K562 (cell line): Measurements from ENCODE around the gene FGF22. TPM values are rescaled to one million over a fixed set of nuclear protein-coding genes. Genes with fewer than 3 reads are reported as not detected.

Experiments used
- BCOR ChIP-seq: fragments of 450-650 bp; IDR thresholded peaks from 2 replicates; pipeline ENCODE4 v1.6.1; 2016
- CBFA2T2 ChIP-seq: fragments of 450-650 bp; conservative IDR thresholded peaks from 2 replicates; pipeline ENCODE4 v1.6.1; 2017; ENCODE audit warnings: mild to moderate bottlenecking
- CBFB ChIP-seq: sonication (generic); formaldehyde crosslinking; IDR thresholded peaks from 2 replicates; pipeline ENCODE4 v1.4.0; 2020; ENCODE audit warnings: mild to moderate bottlenecking, missing genetic modification reagents
- CHD1 ChIP-seq: fragments of 200-600 bp; sonication (generic); IDR thresholded peaks from one replicate; pipeline ENCODE4 v1.6.1; 2012; ENCODE audit warnings: mild to moderate bottlenecking, moderate library complexity, low read length, inconsistent platforms
- ETV1 ChIP-seq: fragments of 450-650 bp; conservative IDR thresholded peaks from 2 replicates; pipeline ENCODE4 v1.6.1; 2016; ENCODE audit warnings: missing genetic modification characterization, control low read depth, low read depth, missing compliant biosample characterization
- KDM4B ChIP-seq, 2 experiments: fragments of 450-650 bp in 1 of 2; sonication (generic) in 1 of 2; IDR thresholded peaks; 2 replicates each; pipeline ENCODE4 v1.6.1; 2016 to 2017; ENCODE audit warnings: borderline replicate concordance in 2 of 2, antibody characterized with exemption in 1 of 2, low read depth in 1 of 2, mild to moderate bottlenecking in 1 of 2
- MIER1 ChIP-seq: fragments of 450-650 bp; IDR thresholded peaks from 2 replicates; pipeline ENCODE4 v1.6.1; 2016; ENCODE audit warnings: antibody characterized with exemption, mild to moderate bottlenecking, low read depth
- MNT ChIP-seq, 2 experiments: fragments of 450-650 bp; conservative IDR thresholded peaks; 2 replicates each; pipeline ENCODE4 v1.6.1; 2017; ENCODE audit warnings: mild to moderate bottlenecking in 2 of 2, moderate library complexity in 2 of 2
- NFIC ChIP-seq: fragments of 450-650 bp; IDR thresholded peaks from 2 replicates; pipeline ENCODE4 v1.6.1; 2017; ENCODE audit warnings: mild to moderate bottlenecking, inconsistent platforms
- PYGO2 ChIP-seq: fragments of 450-650 bp; IDR thresholded peaks from 2 replicates; pipeline ENCODE4 v1.6.1; 2016; ENCODE audit warnings: mild to moderate bottlenecking, missing genetic modification characterization, moderate library complexity, missing compliant biosample characterization
- RBM25 ChIP-seq: fragments of 200-400 bp; formaldehyde crosslinking; IDR thresholded peaks from 2 replicates; pipeline ENCODE4 v1.6.1; 2018; ENCODE audit warnings: low read length, low read depth, moderate library complexity; ENCODE audit not compliant: severe bottlenecking
- SIN3A ChIP-seq, 2 experiments: fragments of 150-350 bp in 1 of 2; IDR thresholded peaks; 2 replicates each; pipeline ENCODE4 v1.6.1; 2011 to 2016; ENCODE audit warnings: borderline replicate concordance in 2 of 2, low read depth in 2 of 2, low read length in 2 of 2, mild to moderate bottlenecking in 2 of 2, moderate library complexity in 2 of 2; ENCODE audit not compliant: control insufficient read depth in 1 of 2
- THAP12 ChIP-seq: fragments of 250-450 bp; sonication (Bioruptor Pico); IDR thresholded peaks from 2 replicates; pipeline ENCODE4 v1.9.0; 2021; ENCODE audit warnings: mild to moderate bottlenecking, inconsistent platforms
- YY1 ChIP-seq, 3 experiments: IDR thresholded peaks; 2 replicates each; pipeline ENCODE4 v1.6.1; 2011; ENCODE audit warnings: low read length in 2 of 3, mild to moderate bottlenecking in 2 of 3, moderate library complexity in 2 of 3, borderline replicate concordance in 1 of 3, control low read depth in 1 of 3, low read depth in 1 of 3; ENCODE audit not compliant: insufficient read depth in 3 of 3, insufficient replicate concordance in 2 of 3, control insufficient read depth in 1 of 3, insufficient read length in 1 of 3; ENCODE audit errors: extremely low read depth in 1 of 3
- ZBTB33 ChIP-seq: sonication (generic); formaldehyde crosslinking; IDR thresholded peaks from 2 replicates; pipeline ENCODE4 v1.8.1; 2023; ENCODE audit warnings: mild to moderate bottlenecking, missing genetic modification reagents
- ZNF584 ChIP-seq: fragments of 200-800 bp; sonication (Bioruptor generic); IDR thresholded peaks from 2 replicates; pipeline ENCODE4 v1.6.1; 2016; ENCODE audit warnings: low read depth, mild to moderate bottlenecking, missing genetic modification characterization, missing compliant biosample characterization
- ZNF639 ChIP-seq, 2 experiments: fragments of 200-800 bp in 1 of 2; sonication (Bioruptor generic) in 1 of 2; sonication (generic) in 1 of 2; formaldehyde crosslinking in 1 of 2; IDR thresholded peaks in 1 of 2; conservative IDR thresholded peaks in 1 of 2; 2 replicates each; pipeline versions ENCODE4 v1.5.0 to v1.6.1; 2016 to 2020; ENCODE audit warnings: missing compliant biosample characterization in 1 of 2, missing genetic modification characterization in 1 of 2, missing genetic modification reagents in 1 of 2
- ZNF77 ChIP-seq: fragments of 250-450 bp; sonication (Bioruptor Pico); IDR thresholded peaks from 2 replicates; pipeline ENCODE4 v1.5.0; 2020
- polyA plus RNA-seq, 8 experiments: library from polyadenylated mRNA; depleted of rRNA in 4 of 8; stranded (reverse) in 5 of 8; unstranded in 3 of 8; fragments of >200 nt; fragmentation: Nextera tagmentation in 2 of 8; fragmentation: Illumina TruSeq in 1 of 8; extraction: Ambion mirVana in 2 of 8; extraction: Trizol in 1 of 8; gene quantifications; 2 replicates each; pipeline versions ENCODE4 v1.2.1 to v1.2.3, GENCODE V29; 2011 to 2014; ENCODE audit warnings: inconsistent platforms in 1 of 8, missing spikeins in 1 of 8
- total RNA-seq, 7 experiments: library from RNA; depleted of rRNA in 6 of 7; stranded (reverse); fragments of >200 nt in 6 of 7; fragmentation: Illumina TruSeq in 2 of 7; extraction: Trizol in 2 of 7; gene quantifications; 2 replicates each; pipeline versions ENCODE4 v1.2.1 to v1.2.3, GENCODE V29; 2011 to 2021; ENCODE audit warnings: low replicate concordance in 1 of 7

Gene FGF22
- total and polyA plus RNA-seq, 9 of the 15 experiments (the other 6 are each of a cell fraction or from before 2014, with no cell fraction given), result 0.14 to 2.2 (median 0.86) TPM; not detected in 4

GRCh38 chr19:633068-633785, 6.5 kb upstream of the FGF22 start, which contains the start of gene POLRMT (continued):
- 0 out of 2 replicates have a peak, but pooled peaks have one; percentile 25 for TF ChIP-seq PYGO2
- TF ChIP-seq YY1 (IDR thresholded peaks at IDR 0.05; ENCODE audit: borderline replicate concordance in 1 of 3, control insufficient read depth in 1 of 3, extremely low read depth in 1 of 3, insufficient read depth in 3 of 3, insufficient read length in 1 of 3, insufficient replicate concordance in 2 of 3, low read depth in 1 of 3, low read length in 2 of 3), result peak in 2 of 3 experiments; percentile 83 to 85
- no peak for TF ChIP-seq ZNF77 (CRISPR knock-in tag)
- 0 out of 2 replicates have a peak, but pooled peaks have one; percentile 21 for TF ChIP-seq THAP12 (CRISPR knock-in tag)
- TF ChIP-seq ZBTB33 (CRISPR knock-in tag), result peak; percentile 31; the same call in 1 of the 2 replicates
- peak; percentile 65 to 82 for TF ChIP-seq MNT (conservative IDR thresholded peaks at IDR 0.05)
- 0 out of 4 replicates have a peak, but pooled peaks of 1 of the 2 experiments have one; percentile 62 for TF ChIP-seq KDM4B (IDR thresholded peaks at IDR 0.05; ENCODE audit: borderline replicate concordance in 2 of 2, low read depth in 1 of 2)
- no peak for TF ChIP-seq NFIC
- no peak for TF ChIP-seq CBFB (CRISPR knock-in tag)
- TF ChIP-seq RBM25, result peak; percentile 79
- TF ChIP-seq ZNF639 (CRISPR knock-in tag; conservative IDR thresholded peaks at IDR 0.05 in 1 of 2, IDR thresholded peaks at IDR 0.05 in 1 of 2), result no peak; a peak in 1 of 4 replicates
- TF ChIP-seq MIER1, result no peak
- no peak for TF ChIP-seq BCOR
- TF ChIP-seq ETV1 (tag), result peak; percentile 80
- peak; percentile 48 to 56; a peak in 3 of 4 replicates for TF ChIP-seq SIN3A (IDR thresholded peaks at IDR 0.05; ENCODE audit: borderline replicate concordance in 2 of 2, control insufficient read depth in 1 of 2, low read depth in 2 of 2, low read length in 2 of 2)
- no peak for TF ChIP-seq CBFA2T2
- no peak for TF ChIP-seq CHD1
- no peak for TF ChIP-seq ZNF584
